Thyroid gland (tissue), 4 donors: ENCODE measurements around the gene ZBTB32. TPM values are rescaled to one million over a fixed set of nuclear protein-coding genes. Genes with fewer than 3 reads are reported as not detected.
A peak's percentile ranks its signal among the peaks of the same experiment; 100 is the strongest.
"Not testable (repeated sequence)": the region's sequence is repeated elsewhere in the genome, so short reads cannot be mapped to it uniquely, and the experiment has no call there.

Experiments used
- DNase-seq, 2 donors: peaks; one replicate each; pipeline ENCODE4 v3.0.0-alpha.2; 2019
- H3K27ac ChIP-seq, 3 donors: fragments of 200-600 bp; sonication (generic); 1 replicate in 2 of 3; 2 replicates in 1 of 3; pipeline ENCODE4 v1.5.1; 2016 to 2019; ENCODE audit warnings: mild to moderate bottlenecking in 1 of 3, moderate library complexity in 1 of 3
- H3K27me3 ChIP-seq: fragments of 200-600 bp; sonication (generic); one replicate; pipeline ENCODE4 v1.5.1; 2019
- H3K36me3 ChIP-seq, 2 donors: fragments of 200-600 bp; sonication (generic); one replicate each; pipeline ENCODE4 v1.5.1; 2016 to 2019
- H3K4me1 ChIP-seq, 2 donors: fragments of 200-600 bp; sonication (generic); one replicate each; pipeline ENCODE4 v1.5.1; 2017 to 2019
- H3K4me3 ChIP-seq, 3 donors: fragments of 200-600 bp; sonication (generic); replicated peaks in 1 of 3; 1 replicate in 2 of 3; 2 replicates in 1 of 3; pipeline ENCODE4 v1.5.1; 2016; ENCODE audit warnings: mild to moderate bottlenecking in 1 of 3
- H3K9me3 ChIP-seq: fragments of 200-600 bp; sonication (generic); one replicate; pipeline ENCODE4 v1.5.1; 2017
- CTCF ChIP-seq, 6 experiments: fragments of 200-600 bp in 3 of 6; fragments of 450-650 bp in 3 of 6; sonication (generic) in 3 of 6; IDR thresholded peaks; one replicate each; pipeline ENCODE4 v1.5.1; 2016 to 2019; ENCODE audit warnings: antibody characterized with exemption in 6 of 6, mild to moderate bottlenecking in 2 of 6, inconsistent platforms in 1 of 6, moderate library complexity in 1 of 6
- POLR2A ChIP-seq, 2 donors: fragments of 450-650 bp; IDR thresholded peaks; one replicate each; pipeline ENCODE4 v1.6.1; 2017; ENCODE audit warnings: antibody characterized with exemption in 2 of 2, mild to moderate bottlenecking in 2 of 2, moderate library complexity in 1 of 2
- WGBS, 2 donors: methylation state at CpG; one replicate each; pipeline ENCODE4 v1.1.5; 2017; 5-methylcytosine and 5-hydroxymethylcytosine counted together
- intact Hi-C: fragments of 100-400 bp; cut with DNase I; formaldehyde crosslinking; loops from one replicate; pipeline ENCODE4 v1.15.1; 2023
- total RNA-seq, 4 donors: library from RNA; depleted of rRNA; stranded (reverse); fragments of >200 nt; gene quantifications; one replicate each; pipeline ENCODE4 v1.2.3, GENCODE V29; 2016

ZBTB32 gene
- not detected for total RNA-seq

- intact Hi-C loops = no loop called here
- peaks cover 0 to 7% of the 10 kb centered on the region in 2 donors for H3K4me1 ChIP-seq
- no peak within 1 kb of the TSS for H3K27ac ChIP-seq
- TF ChIP-seq POLR2A (IDR thresholded peaks at IDR 0.05) (no peak), CTCF (IDR thresholded peaks at IDR 0.05) (no peak)
- WGBS, 2 donors = 22 to 45% methylated on average over 15 to 23 of the region's 24 CpGs
- no peak within 1 kb of the TSS for H3K4me3 ChIP-seq
- no peaks in the 10 kb centered on the region for H3K9me3 ChIP-seq
- no peaks in the 10 kb centered on the region for H3K27me3 ChIP-seq
- DNase-seq = peak; percentile 41 to 51
- no peaks in the 10 kb centered on the region for H3K36me3 ChIP-seq
Observed at GRCh38 chr19:35704218-35704617, at the start of gene ZBTB32. Gene ZBTB32, plus strand, starts transcription at chr19:35704558. Its CDS starts 10,069 bp downstream, at chr19:35714627.

- 96 to 97% methylated on average over 6 of the region's 6 CpGs for WGBS, 2 donors
- H3K4me3 ChIP-seq, DNase-seq, H3K27ac ChIP-seq, H3K27me3 ChIP-seq, H3K4me1 ChIP-seq, intact Hi-C loops, H3K9me3 ChIP-seq: not testable (repeated sequence)
- H3K36me3 ChIP-seq = peaks cover 49 to 82% of the 10 kb centered on the region in 2 donors
Observed at GRCh38 chr19:35654828-35655227, 49.5 kb upstream of the ZBTB32 start.

GRCh38 chr19:35655600-35655999, 48.8 kb upstream of the ZBTB32 start:
- H3K4me3 ChIP-seq = no peak overlapping the region
- H3K4me1 ChIP-seq = no peaks in the 10 kb centered on the region
- intact Hi-C loops = no loop called here
- no peaks in the 10 kb centered on the region for H3K9me3 ChIP-seq
- DNase-seq = no peak
- peaks cover 56 to 82% of the 10 kb centered on the region in 2 donors for H3K36me3 ChIP-seq
- TF ChIP-seq CTCF (IDR thresholded peaks at IDR 0.05) (no peak), POLR2A (IDR thresholded peaks at IDR 0.05) (no peak)
- no peaks in the 10 kb centered on the region for H3K27me3 ChIP-seq
- WGBS, 2 donors = 94 to 97% methylated on average over 4 of the region's 4 CpGs
- no peak overlapping the region for H3K27ac ChIP-seq

GRCh38 chr19:35656700-35657099, 47.7 kb upstream of the ZBTB32 start:
- no peaks in the 10 kb centered on the region for H3K27me3 ChIP-seq
- DNase-seq = no peak
- TF ChIP-seq POLR2A (IDR thresholded peaks at IDR 0.05) (no peak), CTCF (IDR thresholded peaks at IDR 0.05) (no peak)
- 91 to 100% methylated on average over 6 of the region's 6 CpGs for WGBS, 2 donors
- H3K9me3 ChIP-seq = no peaks in the 10 kb centered on the region
- no peaks in the 10 kb centered on the region for H3K4me1 ChIP-seq
- no peak overlapping the region for H3K4me3 ChIP-seq
- intact Hi-C loops = no loop called here
- no peak overlapping the region for H3K27ac ChIP-seq
- H3K36me3 ChIP-seq = peaks cover 57 to 74% of the 10 kb centered on the region in 2 donors

GRCh38 chr19:35657904-35658700, 46.3 kb upstream of the ZBTB32 start:
- Histone ChIP-seq H3K4me1 (no peaks in the 10 kb centered on the region), H3K4me3 (no peak overlapping the region), H3K27me3 (no peaks in the 10 kb centered on the region), H3K9me3 (no peaks in the 10 kb centered on the region), H3K36me3 (peaks cover 57 to 61% of the 10 kb centered on the region in 2 donors), H3K27ac (no peak overlapping the region)
- WGBS, 2 donors = 88 to 95% methylated on average over 15 of the region's 15 CpGs
- intact Hi-C loops = no loop called here
- TF ChIP-seq POLR2A (IDR thresholded peaks at IDR 0.05) = no peak
- no peak for TF ChIP-seq CTCF (IDR thresholded peaks at IDR 0.05)
- DNase-seq = no peak
